ENCODE data around the gene PSME1.

DNA sequence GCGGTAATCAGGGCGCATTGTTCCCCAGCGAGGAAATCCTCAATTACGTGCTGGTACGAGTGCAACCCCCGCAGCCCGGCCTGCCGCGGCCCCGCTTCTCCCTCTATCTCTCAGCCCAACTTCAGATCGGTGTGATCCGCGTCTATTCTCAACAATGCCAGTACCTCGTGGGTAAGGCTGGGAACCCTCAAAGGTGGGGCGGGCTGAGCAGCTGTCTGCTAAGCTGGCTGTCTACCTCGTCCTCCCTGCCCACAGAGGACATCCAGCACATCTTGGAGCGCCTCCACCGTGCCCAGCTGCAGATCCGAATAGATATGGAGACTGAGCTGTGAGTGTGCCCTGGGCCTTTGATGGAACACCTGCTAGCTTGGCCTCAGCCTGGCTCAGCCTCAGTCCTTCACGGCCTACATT, 36.9 kb downstream of the PSME1 start:
- TF ChIP-seq, protein P1, sequence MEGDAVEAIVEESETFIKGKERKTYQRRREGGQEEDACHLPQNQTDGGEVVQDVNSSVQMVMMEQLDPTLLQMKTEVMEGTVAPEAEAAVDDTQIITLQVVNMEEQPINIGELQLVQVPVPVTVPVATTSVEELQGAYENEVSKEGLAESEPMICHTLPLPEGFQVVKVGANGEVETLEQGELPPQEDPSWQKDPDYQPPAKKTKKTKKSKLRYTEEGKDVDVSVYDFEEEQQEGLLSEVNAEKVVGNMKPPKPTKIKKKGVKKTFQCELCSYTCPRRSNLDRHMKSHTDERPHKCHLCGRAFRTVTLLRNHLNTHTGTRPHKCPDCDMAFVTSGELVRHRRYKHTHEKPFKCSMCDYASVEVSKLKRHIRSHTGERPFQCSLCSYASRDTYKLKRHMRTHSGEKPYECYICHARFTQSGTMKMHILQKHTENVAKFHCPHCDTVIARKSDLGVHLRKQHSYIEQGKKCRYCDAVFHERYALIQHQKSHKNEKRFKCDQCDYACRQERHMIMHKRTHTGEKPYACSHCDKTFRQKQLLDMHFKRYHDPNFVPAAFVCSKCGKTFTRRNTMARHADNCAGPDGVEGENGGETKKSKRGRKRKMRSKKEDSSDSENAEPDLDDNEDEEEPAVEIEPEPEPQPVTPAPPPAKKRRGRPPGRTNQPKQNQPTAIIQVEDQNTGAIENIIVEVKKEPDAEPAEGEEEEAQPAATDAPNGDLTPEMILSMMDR (optimal IDR thresholded peaks at IDR 0.05 in 1 of 3, IDR thresholded peaks at IDR 0.05 in 1 of 3, conservative IDR thresholded peaks at IDR 0.05 in 1 of 3; ENCODE audit: extremely low read depth in 1 of 3, insufficient read depth in 2 of 3, low read length in 3 of 3) = no peak
- TF ChIP-seq EZH2 (IDR thresholded peaks at IDR 0.05; ENCODE audit: low read length) = no peak

Measured in keratinocyte (primary cell).